PC-3 (cell line): Measurements from ENCODE around the gene ZNF318. TPM values are rescaled to one million over a fixed set of nuclear protein-coding genes. Genes with fewer than 3 reads are reported as not detected.
"Not testable (repeated sequence)": the region's sequence is repeated elsewhere in the genome, so short reads cannot be mapped to it uniquely, and the experiment has no call there.

Experiments used
- ATAC-seq: fragments of 200-7000 bp; cut with Tn5 transposase; 2 replicates; pipeline ENCODE4 v1.9.1; 2020; ENCODE audit warnings: mild to moderate bottlenecking, moderate library complexity
- BruUV-seq: library from RNA; stranded (reverse); fragments of 400-500 nt; replicated peaks from 2 replicates; lab custom pipeline; 2021; lab: Mats Ljungman, UMichigan
- CTCF ChIA-PET: fragments of 300-600 bp; sonication (Branson Sonifier 250); formaldehyde crosslinking; loops from one replicate; lab custom pipeline; 2022; ENCODE audit warnings: antibody characterized with exemption; lab: Charles Lee
- POLR2A ChIA-PET: fragments of 300-600 bp; sonication (Branson Sonifier 250); formaldehyde crosslinking; loops from one replicate; lab custom pipeline; 2022; ENCODE audit warnings: antibody characterized with exemption; ENCODE audit not compliant: unreplicated experiment; lab: Charles Lee
- DNase-seq: peaks from one replicate; pipeline ENCODE4 v3.0.0-alpha.2; 2015
- H2AFZ ChIP-seq: fragments of 300-600 bp; sonication (generic); 2 replicates; pipeline ENCODE4 v1.6.0; 2016; ENCODE audit warnings: antibody characterized with exemption, low read length
- H3F3A ChIP-seq: fragments of 300-600 bp; sonication (generic); one replicate; pipeline ENCODE4 v1.6.0; 2017; ENCODE audit warnings: antibody characterized with exemption, low read length, control low read depth, mild to moderate bottlenecking; ENCODE audit not compliant: unreplicated experiment
- H3K27ac ChIP-seq: fragments of 300-600 bp; sonication (generic); 2 replicates; pipeline ENCODE4 v1.5.1; 2016; ENCODE audit warnings: mild to moderate bottlenecking, low read length
- H3K27me3 ChIP-seq: fragments of 300-600 bp; sonication (generic); 2 replicates; pipeline ENCODE4 v1.6.1; 2016; ENCODE audit warnings: low read length, mixed read lengths
- H3K36me3 ChIP-seq: fragments of 300-600 bp; sonication (generic); 2 replicates; pipeline ENCODE4 v1.6.1; 2016; ENCODE audit warnings: low read depth, mixed run types, low read length, mixed read lengths
- H3K4me1 ChIP-seq: fragments of 300-600 bp; sonication (generic); 2 replicates; pipeline ENCODE4 v1.5.1; 2016; ENCODE audit warnings: low read length; ENCODE audit not compliant: insufficient read depth
- H3K4me2 ChIP-seq: fragments of 300-600 bp; sonication (generic); 2 replicates; pipeline ENCODE4 v1.6.0; 2016; ENCODE audit warnings: low read length
- H3K4me3 ChIP-seq: fragments of 300-600 bp; sonication (generic); 2 replicates; pipeline ENCODE4 v1.5.1; 2016; ENCODE audit warnings: mild to moderate bottlenecking, low read length, mixed read lengths
- H3K79me2 ChIP-seq: fragments of 300-600 bp; sonication (generic); 2 replicates; pipeline ENCODE4 v1.6.1; 2017; ENCODE audit warnings: low read length, mixed read lengths
- H3K9ac ChIP-seq: fragments of 300-600 bp; sonication (generic); 2 replicates; pipeline ENCODE4 v1.6.0; 2016; ENCODE audit warnings: mild to moderate bottlenecking, low read length
- H3K9me2 ChIP-seq: fragments of 300-600 bp; sonication (generic); replicated peaks from 2 replicates; pipeline ENCODE4 v1.6.1; 2016; ENCODE audit warnings: mixed run types, low read length, mixed read lengths
- H3K9me3 ChIP-seq: fragments of 300-600 bp; sonication (generic); 2 replicates; pipeline ENCODE4 v1.6.1; 2016; ENCODE audit warnings: low read length, mixed read lengths
- H4K20me1 ChIP-seq: fragments of 300-600 bp; sonication (generic); 2 replicates; pipeline ENCODE4 v1.6.1; 2016; ENCODE audit warnings: low read length, mixed read lengths
- EZH2 ChIP-seq: fragments of 300-600 bp; sonication (generic); IDR thresholded peaks from one replicate; pipeline ENCODE4 v1.6.1; 2017; ENCODE audit warnings: antibody characterized with exemption, mild to moderate bottlenecking, low read length; ENCODE audit not compliant: unreplicated experiment
- EZH2phosphoT487 ChIP-seq: fragments of 300-600 bp; sonication (generic); IDR thresholded peaks from 2 replicates; pipeline ENCODE4 v1.6.1; 2018; ENCODE audit warnings: mild to moderate bottlenecking, antibody characterized with exemption, low read length, borderline replicate concordance
- intact Hi-C: fragments of 100-400 bp; cut with micrococcal nuclease; formaldehyde crosslinking; loops from 2 replicates; pipeline ENCODE4 v1.9.0; 2023
- total RNA-seq: library from RNA; depleted of rRNA; stranded (reverse); fragments of >200 nt; gene quantifications from 2 replicates; pipeline ENCODE4 v1.2.3, GENCODE V29; 2014
- TF ChIP-seq, protein P1 (sequence below): fragments of 300-600 bp; sonication (generic); conservative IDR thresholded peaks from 2 replicates; pipeline ENCODE4 v1.5.1; 2017; ENCODE audit warnings: antibody characterized with exemption, low read depth, mild to moderate bottlenecking, low read length

ZNF318 gene
- total RNA-seq, 1 experiment from 2014 or later, result 8.2 TPM

DNA sequence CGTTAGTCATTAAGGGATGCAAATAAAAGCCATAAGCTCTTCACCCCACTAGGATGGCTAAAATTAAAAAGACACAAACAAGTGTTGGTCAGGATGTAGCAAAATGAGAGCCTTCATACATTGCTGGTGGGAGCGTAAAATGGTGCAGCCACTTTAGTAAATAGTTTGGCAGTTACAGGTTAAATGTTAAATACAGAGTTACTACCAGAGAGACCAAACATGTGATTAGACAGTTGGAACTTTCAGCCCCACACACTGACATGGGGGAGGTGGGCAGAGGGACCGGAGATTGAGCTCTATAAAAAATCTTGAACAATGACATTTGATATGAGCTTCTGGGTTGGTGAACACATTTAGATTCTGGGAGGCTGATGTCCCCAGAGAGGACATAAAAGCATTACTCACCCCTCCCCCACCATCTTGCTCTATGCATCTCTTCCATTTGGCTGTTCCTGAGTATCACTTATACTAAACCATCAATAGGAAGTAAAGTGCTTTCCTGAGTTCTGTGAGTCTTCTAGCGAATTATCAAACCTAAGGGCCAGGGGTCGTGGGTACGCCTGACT is 20.4 kb upstream of the ZNF318 start:
- Histone ChIP-seq H3K27ac (no peak overlapping the region), H3K4me1 (no peaks in the 10 kb centered on the region), H3K79me2 (no peaks in the 10 kb centered on the region), H3F3A (no peaks in the 10 kb centered on the region), H3K4me3 (no peak overlapping the region), H3K36me3 (no peaks in the 10 kb centered on the region), H4K20me1 (no peaks in the 10 kb centered on the region), H3K9ac (no peak overlapping the region), H3K4me2 (no peak overlapping the region), H2AFZ (no peak overlapping the region), H3K9me3 (no peaks in the 10 kb centered on the region), H3K27me3 (no peaks in the 10 kb centered on the region), H3K9me2 (no peaks in the 10 kb centered on the region)
- ChIA-PET POLR2A (no interaction called here), CTCF (no interaction called here)
- TF ChIP-seq EZH2, result no peak
- no peak for TF ChIP-seq EZH2phosphoT487
- TF ChIP-seq, protein P1, sequence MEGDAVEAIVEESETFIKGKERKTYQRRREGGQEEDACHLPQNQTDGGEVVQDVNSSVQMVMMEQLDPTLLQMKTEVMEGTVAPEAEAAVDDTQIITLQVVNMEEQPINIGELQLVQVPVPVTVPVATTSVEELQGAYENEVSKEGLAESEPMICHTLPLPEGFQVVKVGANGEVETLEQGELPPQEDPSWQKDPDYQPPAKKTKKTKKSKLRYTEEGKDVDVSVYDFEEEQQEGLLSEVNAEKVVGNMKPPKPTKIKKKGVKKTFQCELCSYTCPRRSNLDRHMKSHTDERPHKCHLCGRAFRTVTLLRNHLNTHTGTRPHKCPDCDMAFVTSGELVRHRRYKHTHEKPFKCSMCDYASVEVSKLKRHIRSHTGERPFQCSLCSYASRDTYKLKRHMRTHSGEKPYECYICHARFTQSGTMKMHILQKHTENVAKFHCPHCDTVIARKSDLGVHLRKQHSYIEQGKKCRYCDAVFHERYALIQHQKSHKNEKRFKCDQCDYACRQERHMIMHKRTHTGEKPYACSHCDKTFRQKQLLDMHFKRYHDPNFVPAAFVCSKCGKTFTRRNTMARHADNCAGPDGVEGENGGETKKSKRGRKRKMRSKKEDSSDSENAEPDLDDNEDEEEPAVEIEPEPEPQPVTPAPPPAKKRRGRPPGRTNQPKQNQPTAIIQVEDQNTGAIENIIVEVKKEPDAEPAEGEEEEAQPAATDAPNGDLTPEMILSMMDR, result no peak
- intact Hi-C loops, result no loop called here
- no TSS peak for BruUV-seq
- ATAC-seq (no peak), DNase-seq (no peak)

DNA sequence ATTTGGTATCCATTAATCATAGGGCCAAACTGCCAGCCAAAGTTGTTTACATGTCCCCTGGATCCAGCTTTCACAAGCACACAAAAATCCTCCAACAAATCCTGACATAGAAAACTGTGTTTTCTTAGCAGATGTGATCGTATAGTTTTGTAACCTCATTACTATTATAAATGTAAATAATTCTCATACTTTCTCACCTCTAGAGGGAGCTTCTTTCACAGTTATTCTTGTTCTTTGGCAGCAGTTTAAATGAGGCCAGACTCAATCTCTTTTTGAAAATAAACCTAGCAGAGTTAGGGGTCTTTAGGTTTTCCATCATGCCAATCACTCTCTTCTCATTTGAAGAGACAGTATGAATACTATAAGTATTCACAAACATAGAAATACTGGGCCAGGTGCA is 17.0 kb upstream of the ZNF318 start:
- Histone ChIP-seq H3K4me1 (peaks cover 13% of the 10 kb centered on the region), H3K4me3 (no peak overlapping the region), H4K20me1 (no peaks in the 10 kb centered on the region), H3F3A (no peaks in the 10 kb centered on the region), H3K79me2 (no peaks in the 10 kb centered on the region), H2AFZ (no peak overlapping the region), H3K9me3 (no peaks in the 10 kb centered on the region), H3K27ac (no peak overlapping the region), H3K36me3 (no peaks in the 10 kb centered on the region), H3K9me2 (no peaks in the 10 kb centered on the region), H3K4me2 (no peak overlapping the region), H3K27me3 (no peaks in the 10 kb centered on the region), H3K9ac (no peak overlapping the region)
- POLR2A ChIA-PET, result no interaction called here
- no peak for TF ChIP-seq EZH2phosphoT487
- no peak for TF ChIP-seq EZH2
- TF ChIP-seq, protein P1, result no peak
- CTCF ChIA-PET, result no interaction called here
- intact Hi-C loops, result loop anchor here (2.0 kb wide), 1 partner anchor 120 kb away; no protein-coding TSS in a partner anchor
- DNase-seq, result no peak
- no TSS peak for BruUV-seq
- no peak for ATAC-seq

DNA sequence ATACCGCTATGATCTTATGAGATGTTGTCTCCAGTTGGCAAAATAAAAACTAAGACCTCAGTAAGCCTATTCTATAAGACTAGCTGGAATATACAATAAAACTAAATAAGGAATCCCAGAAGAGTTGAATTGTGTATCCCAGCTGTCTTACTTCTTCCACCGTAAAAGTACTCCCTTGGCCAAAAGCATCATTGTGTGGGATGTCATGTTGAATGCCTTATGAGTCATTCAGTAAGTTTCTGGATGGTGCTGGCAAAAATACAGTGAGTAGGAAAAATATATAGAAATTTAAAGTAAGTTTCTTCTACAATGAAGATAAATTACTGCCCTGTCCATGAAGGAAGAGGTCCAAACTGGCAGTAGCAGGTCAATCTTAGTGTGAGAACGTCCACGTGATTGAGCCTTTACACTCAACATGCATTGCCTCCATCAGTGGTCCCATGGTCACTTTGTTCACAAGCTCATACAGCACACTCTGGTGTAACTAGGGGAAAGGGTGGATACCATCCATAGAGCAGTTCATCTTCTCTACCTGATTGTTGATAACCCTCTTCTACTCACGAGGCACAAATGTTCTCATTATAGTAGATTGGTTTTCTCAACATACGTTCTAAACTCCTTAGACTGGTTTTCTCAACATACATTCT is 13.7 kb upstream of the ZNF318 start:
- ATAC-seq (no peak), DNase-seq (peak; percentile 41)
- no peaks in the 10 kb centered on the region for H3K27me3 ChIP-seq
- no peaks in the 10 kb centered on the region for H4K20me1 ChIP-seq
- no peaks in the 10 kb centered on the region for H3F3A ChIP-seq
- TF ChIP-seq EZH2 (no peak), EZH2phosphoT487 (no peak)
- TF ChIP-seq, protein P1, result no peak
- ChIA-PET POLR2A (no interaction called here), CTCF (interaction anchor here (0.6 kb wide), 1 partner anchor 14 kb away, joined by 6 read pairs; the partner anchor contains the start of gene ZNF318)
- BruUV-seq, result no TSS peak
- peaks cover 13% of the 10 kb centered on the region for H3K4me1 ChIP-seq
- H3K36me3 ChIP-seq, result no peaks in the 10 kb centered on the region
- H3K9me2 ChIP-seq, result no peaks in the 10 kb centered on the region
- H3K9ac ChIP-seq, result no peak overlapping the region
- H2AFZ ChIP-seq, result peak overlapping the region; percentile 49; the same call in 1 of the 2 replicates
- H3K79me2 ChIP-seq, result no peaks in the 10 kb centered on the region
- no peak overlapping the region for H3K27ac ChIP-seq
- no peaks in the 10 kb centered on the region for H3K9me3 ChIP-seq
- H3K4me2 ChIP-seq, result no peak overlapping the region
- intact Hi-C loops, result no loop called here
- H3K4me3 ChIP-seq, result no peak overlapping the region

DNA sequence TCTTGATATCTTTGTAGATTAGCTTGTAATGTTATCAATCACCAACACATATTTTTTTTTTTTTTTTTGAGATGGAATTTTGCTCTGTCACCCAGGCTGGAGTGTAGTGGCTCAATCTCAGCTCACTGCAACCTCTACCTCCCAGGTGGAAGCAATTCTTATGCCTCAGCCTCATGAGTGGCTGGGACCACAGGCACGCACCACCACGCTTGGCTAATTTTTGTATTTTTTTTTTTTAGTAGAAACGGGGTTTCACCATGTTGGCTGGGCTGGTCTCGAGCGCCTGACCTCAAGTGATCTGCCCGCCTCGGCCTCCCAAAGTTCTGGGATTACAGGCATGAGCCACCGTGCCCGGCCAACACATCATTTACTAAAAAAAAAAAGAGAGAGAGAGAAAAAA is 11.4 kb upstream of the ZNF318 start:
- POLR2A ChIA-PET, H3K27me3 ChIP-seq, H3K9me2 ChIP-seq, H3K9ac ChIP-seq, H3K4me3 ChIP-seq, H3K27ac ChIP-seq, BruUV-seq, H3K79me2 ChIP-seq, intact Hi-C loops, H2AFZ ChIP-seq, H4K20me1 ChIP-seq, H3K36me3 ChIP-seq, DNase-seq, H3F3A ChIP-seq, ATAC-seq, H3K9me3 ChIP-seq, H3K4me2 ChIP-seq, CTCF ChIA-PET: not testable (repeated sequence)
- H3K4me1 ChIP-seq, result peaks cover 13% of the 10 kb centered on the region
